PFSK-1 (cell line): ENCODE results near the gene EYA2.

Experiments
- FOXP2 ChIP-seq: optimal IDR thresholded peaks from 2 replicates; pipeline ENCODE3; 2011; ENCODE audit warnings: borderline replicate concordance, control low read depth, inconsistent platforms; ENCODE audit not compliant: insufficient read depth; ENCODE audit errors: extremely low read length, extremely low read depth
- POLR2AphosphoS5 ChIP-seq: IDR thresholded peaks from 2 replicates; pipeline ENCODE4 v1.6.1; 2012; ENCODE audit warnings: low read depth, mild to moderate bottlenecking, control low read depth, low read length, moderate library complexity
- REST ChIP-seq, 2 experiments: IDR thresholded peaks; 2 replicates each; pipeline versions ENCODE4 v1.6.1 to v1.8.0; 2011 to 2012; ENCODE audit warnings: low read depth in 2 of 2, low read length in 2 of 2, control low read depth in 1 of 2, inconsistent platforms in 1 of 2, mild to moderate bottlenecking in 1 of 2, moderate library complexity in 1 of 2; ENCODE audit not compliant: insufficient read depth in 1 of 2
- SIN3A ChIP-seq: IDR thresholded peaks from 2 replicates; pipeline ENCODE4 v1.6.1; 2012; ENCODE audit warnings: mild to moderate bottlenecking, low read length, moderate library complexity, borderline replicate concordance; ENCODE audit not compliant: insufficient read depth
- TAF1 ChIP-seq: IDR thresholded peaks from 2 replicates; pipeline ENCODE4 v1.6.1; 2012; ENCODE audit warnings: low read length, control low read depth, borderline replicate concordance; ENCODE audit not compliant: insufficient read depth

The EYA2 gene

GRCh38 chr20:47124181-47124717 lies 229.6 kb downstream of the EYA2 start:
- TF ChIP-seq POLR2AphosphoS5 (no peak), TAF1 (no peak), FOXP2 (no peak), REST (IDR thresholded peaks at IDR 0.05; ENCODE audit: insufficient read depth in 1 of 2, low read depth in 2 of 2, low read length in 2 of 2) (no peak), SIN3A (no peak)

- TF ChIP-seq SIN3A (no peak), REST (IDR thresholded peaks at IDR 0.05; ENCODE audit: insufficient read depth in 1 of 2, low read depth in 2 of 2, low read length in 2 of 2) (no peak), TAF1 (no peak), POLR2AphosphoS5 (no peak), FOXP2 (no peak)
These were observed 230.8 kb downstream of the EYA2 start for GRCh38 chr20:47125508-47125757.

DNA sequence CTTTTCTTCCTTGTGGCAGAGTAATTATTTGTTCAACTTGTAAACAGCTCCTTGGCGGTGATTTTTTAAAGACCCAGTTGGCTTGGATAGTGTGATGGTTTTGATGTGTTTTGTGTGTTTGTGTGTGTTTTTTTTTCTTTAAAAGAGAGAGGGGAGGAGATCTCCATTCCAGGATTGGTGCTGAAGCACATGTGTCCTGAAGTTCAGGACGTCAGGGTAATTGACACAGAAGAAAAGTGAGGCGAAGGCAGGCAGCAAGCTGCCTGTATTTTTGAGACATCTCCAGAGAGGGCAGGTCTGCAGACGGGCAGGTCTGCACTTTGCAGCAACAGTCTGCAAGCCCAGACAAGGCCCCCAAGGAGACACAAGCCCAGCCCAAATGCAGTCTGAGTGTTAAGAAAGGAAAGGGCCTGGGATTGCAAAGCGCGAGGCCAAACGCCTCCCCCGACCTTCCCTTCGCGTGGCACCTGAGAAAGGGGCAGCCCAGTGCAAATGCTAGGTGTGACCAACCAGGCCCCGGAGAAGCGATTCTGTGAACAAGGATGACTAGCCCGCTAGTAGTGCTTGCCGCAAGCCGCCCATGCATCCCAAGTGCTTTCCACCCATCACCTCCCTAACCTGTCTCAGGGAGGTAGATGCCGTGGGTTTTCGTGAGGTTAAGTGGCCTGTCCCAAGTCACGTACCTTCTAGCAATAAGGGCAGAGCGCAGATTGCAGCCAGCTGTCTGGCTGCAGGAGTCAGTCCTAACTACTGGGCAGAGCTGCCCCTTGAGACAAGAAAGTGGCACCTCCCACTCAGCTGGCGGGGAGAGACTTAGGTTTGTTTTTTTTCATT lies 231.3 kb downstream of the EYA2 start:
- no peak for TF ChIP-seq SIN3A
- no peak for TF ChIP-seq POLR2AphosphoS5
- no peak for TF ChIP-seq REST (IDR thresholded peaks at IDR 0.05; ENCODE audit: insufficient read depth in 1 of 2, low read depth in 2 of 2, low read length in 2 of 2)
- no peak for TF ChIP-seq TAF1
- TF ChIP-seq FOXP2, result no peak

DNA sequence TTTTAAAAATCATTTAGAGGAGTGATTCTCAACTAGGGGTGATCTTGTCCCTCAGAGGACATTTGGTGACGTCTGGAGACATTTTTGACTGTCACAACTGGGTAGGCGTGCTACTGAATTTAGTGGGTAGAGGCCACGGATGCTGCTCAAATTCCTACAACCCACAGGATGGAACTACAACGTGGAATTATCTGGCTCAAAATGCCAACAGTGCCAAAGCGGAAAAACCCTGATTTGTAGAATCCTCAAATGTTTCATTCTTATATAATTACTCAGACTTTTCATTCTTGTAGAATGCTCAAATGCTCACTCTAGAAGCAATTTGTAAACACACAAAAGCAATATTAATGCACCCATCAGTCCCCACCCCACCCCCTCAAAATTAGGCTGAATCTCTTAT lies 232.1 kb downstream of the EYA2 start:
- TF ChIP-seq POLR2AphosphoS5, result no peak
- TF ChIP-seq SIN3A, result no peak
- no peak for TF ChIP-seq REST (IDR thresholded peaks at IDR 0.05; ENCODE audit: insufficient read depth in 1 of 2, low read depth in 2 of 2, low read length in 2 of 2)
- TF ChIP-seq TAF1, result no peak
- no peak for TF ChIP-seq FOXP2

- TF ChIP-seq POLR2AphosphoS5 (no peak), TAF1 (no peak), SIN3A (no peak), REST (IDR thresholded peaks at IDR 0.05; ENCODE audit: insufficient read depth in 1 of 2, low read depth in 2 of 2, low read length in 2 of 2) (no peak), FOXP2 (no peak)
These were observed 232.9 kb downstream of the EYA2 start for GRCh38 chr20:47127546-47127945.
